GM23248 (cell line): ENCODE results near the gene SUPT3H.

Experiments used
- EZH2 ChIP-seq: fragments of 200-600 bp; sonication (generic); IDR thresholded peaks from 2 replicates; pipeline ENCODE4 v1.6.1; 2018; ENCODE audit warnings: antibody characterized with exemption, mild to moderate bottlenecking; ENCODE audit not compliant: insufficient read depth, poor library complexity, severe bottlenecking
- EZH2phosphoT487 ChIP-seq: fragments of 200-600 bp; sonication (generic); IDR thresholded peaks from 2 replicates; pipeline ENCODE4 v1.6.1; 2018; ENCODE audit warnings: antibody characterized with exemption, moderate library complexity, mild to moderate bottlenecking, low read depth; ENCODE audit not compliant: insufficient read depth

- TF ChIP-seq EZH2 (no peak), EZH2phosphoT487 (no peak)
Observed at GRCh38 chr6:45171380-45171779, 206.4 kb downstream of the SUPT3H start.
